Measurements from ENCODE around the gene FIP1L1.

Gene FIP1L1

GRCh38 chr4:53421791-53422190 is 44.4 kb downstream of the FIP1L1 start:
- H3K9me3 ChIP-seq (replicated peaks in 1 of 11) = no peaks in the 10 kb centered on the region
- peaks cover 35 to 81% (median 54%) of the 10 kb centered on the region in 11 experiments; a peak in 21 of 22 replicates for H3K36me3 ChIP-seq
- peaks cover 0 to 22% (median 0%) of the 10 kb centered on the region in 11 experiments; a peak in 5 of 22 replicates for H4K20me1 ChIP-seq
- no peak for TF ChIP-seq Cebpa-rat (IDR thresholded peaks at IDR 0.05)
- H3K4me2 ChIP-seq = no peak overlapping the region
- no peaks in the 10 kb centered on the region for H3K4me1 ChIP-seq
- no peak overlapping the region for H3K27ac ChIP-seq
- H3K9ac ChIP-seq = no peak overlapping the region
- H3K27me3 ChIP-seq = no peaks in the 10 kb centered on the region
- no peak overlapping the region for H3K4me3 ChIP-seq

DNA sequence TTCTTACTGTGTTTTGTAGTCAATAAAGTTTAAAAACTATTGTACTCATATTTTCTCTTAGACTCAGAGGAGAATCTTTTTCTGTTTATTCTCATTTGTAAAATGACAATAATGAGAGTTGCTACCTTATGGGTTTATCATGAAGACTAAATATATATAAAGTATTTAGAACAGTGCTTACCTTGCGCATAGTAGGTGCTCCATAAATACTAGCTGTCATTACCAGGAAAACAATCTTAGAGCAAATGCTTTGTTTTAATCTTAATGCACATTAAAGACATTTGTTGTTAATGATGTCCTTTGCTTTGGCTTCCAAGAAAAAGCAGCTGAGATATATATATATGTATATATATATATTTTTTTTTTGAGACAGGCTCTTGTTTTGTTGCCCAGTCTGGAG is 44.9 kb downstream of the FIP1L1 start:
- H3K4me3 ChIP-seq = no peak overlapping the region
- peaks cover 0 to 22% (median 0%) of the 10 kb centered on the region in 11 experiments; a peak in 5 of 22 replicates for H4K20me1 ChIP-seq
- no peak for TF ChIP-seq Cebpa-rat (IDR thresholded peaks at IDR 0.05)
- no peak overlapping the region for H3K4me2 ChIP-seq
- H3K9ac ChIP-seq = no peak overlapping the region
- H3K9me3 ChIP-seq (replicated peaks in 1 of 11) = no peaks in the 10 kb centered on the region
- no peaks in the 10 kb centered on the region for H3K4me1 ChIP-seq
- peaks cover 40 to 81% (median 54%) of the 10 kb centered on the region in 11 experiments for H3K36me3 ChIP-seq
- H3K27ac ChIP-seq = no peak overlapping the region
- no peaks in the 10 kb centered on the region for H3K27me3 ChIP-seq

DNA sequence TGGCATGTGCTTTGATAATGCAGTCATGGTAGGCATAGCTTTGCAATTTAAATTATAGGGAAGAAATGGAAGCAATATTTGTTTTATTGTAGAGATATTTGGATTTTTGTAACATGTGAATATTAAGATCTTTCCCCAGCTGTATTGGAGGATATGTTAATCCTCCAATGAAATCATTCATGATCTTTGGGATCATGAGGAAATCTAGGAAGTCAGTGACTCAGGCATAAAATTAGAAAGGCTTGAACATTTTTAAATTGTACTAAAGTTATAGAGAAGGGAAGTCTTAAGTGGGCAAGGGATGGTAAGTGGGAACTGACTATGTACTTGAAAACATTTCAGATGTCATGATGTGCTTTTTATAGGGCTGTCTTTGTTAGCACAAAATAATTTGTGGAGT is 46.8 kb downstream of the FIP1L1 start:
- Histone ChIP-seq H3K36me3 (peaks cover 45 to 81% (median 58%) of the 10 kb centered on the region in 11 experiments), H3K4me1 (no peaks in the 10 kb centered on the region), H3K9me3 (replicated peaks in 1 of 11) (no peaks in the 10 kb centered on the region), H4K20me1 (peaks cover 0 to 22% (median 0%) of the 10 kb centered on the region in 11 experiments; a peak in 4 of 22 replicates), H3K27ac (no peak overlapping the region), H3K4me3 (no peak overlapping the region), H3K9ac (no peak overlapping the region), H3K27me3 (no peaks in the 10 kb centered on the region), H3K4me2 (no peak overlapping the region)
- no peak for TF ChIP-seq Cebpa-rat (IDR thresholded peaks at IDR 0.05)

DNA sequence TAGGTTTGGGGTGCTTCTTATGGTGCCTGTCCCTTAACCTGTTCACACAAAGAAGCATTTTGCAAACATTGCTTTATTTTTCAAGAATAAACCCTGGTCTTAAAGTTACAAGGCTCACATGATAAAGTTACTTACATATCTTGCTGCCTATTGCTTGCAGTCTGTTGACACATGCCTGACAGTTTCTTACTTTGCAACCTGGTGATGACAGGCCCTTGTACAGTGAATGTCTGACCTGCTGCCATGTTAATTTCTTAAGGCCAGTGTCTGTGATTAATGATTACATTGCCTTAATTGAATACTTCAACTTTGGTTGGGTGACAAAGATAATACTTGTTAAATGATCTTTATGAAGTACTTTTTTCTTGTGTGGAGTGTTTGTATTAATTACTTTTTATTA is 49.9 kb downstream of the FIP1L1 start:
- peaks cover 56 to 82% (median 72%) of the 10 kb centered on the region in 11 experiments for H3K36me3 ChIP-seq
- no peak for TF ChIP-seq Cebpa-rat (IDR thresholded peaks at IDR 0.05)

GRCh38 chr4:53431052-53431451 is 53.6 kb downstream of the FIP1L1 start:
- Histone ChIP-seq H3K4me1 (peaks cover 0 to 7% (median 0%) of the 10 kb centered on the region in 10 experiments; a peak in 3 of 20 replicates), H3K27me3 (no peaks in the 10 kb centered on the region), H3K4me2 (0 out of 22 replicates have a peak overlapping the region, but pooled peaks of 1 of the 11 experiments have one; percentile 14), H3K9ac (no peak overlapping the region), H4K20me1 (peaks cover 0 to 7% (median 1%) of the 10 kb centered on the region in 11 experiments; a peak in 5 of 22 replicates), H3K27ac (no peak overlapping the region), H3K9me3 (replicated peaks in 1 of 11) (no peaks in the 10 kb centered on the region), H3K4me3 (no peak overlapping the region), H3K36me3 (peaks cover 71 to 98% (median 92%) of the 10 kb centered on the region in 11 experiments)
- TF ChIP-seq Cebpa-rat (IDR thresholded peaks at IDR 0.05) = no peak

More for the DNA sequence above, 49.9 kb downstream of the FIP1L1 start:
- Histone ChIP-seq H3K9ac (no peak overlapping the region), H3K4me2 (no peak overlapping the region), H3K27me3 (no peaks in the 10 kb centered on the region), H3K27ac (no peak overlapping the region), H3K4me1 (peaks cover 0 to 7% (median 0%) of the 10 kb centered on the region in 10 experiments; a peak in 3 of 20 replicates), H3K9me3 (replicated peaks in 1 of 11) (no peaks in the 10 kb centered on the region), H4K20me1 (peaks cover 0 to 16% (median 0%) of the 10 kb centered on the region in 11 experiments; a peak in 4 of 22 replicates), H3K4me3 (no peak overlapping the region)

GRCh38 chr4:53432528-53433424 is 55.3 kb downstream of the FIP1L1 start:
- no peak overlapping the region for H3K9ac ChIP-seq
- no peaks in the 10 kb centered on the region for H3K27me3 ChIP-seq
- H3K4me2 ChIP-seq = no peak overlapping the region
- no peak overlapping the region for H3K4me3 ChIP-seq
- no peak for TF ChIP-seq Cebpa-rat (IDR thresholded peaks at IDR 0.05)
- H3K9me3 ChIP-seq (replicated peaks in 1 of 11) = no peaks in the 10 kb centered on the region
- H3K4me1 ChIP-seq = peaks cover 0 to 7% (median 0%) of the 10 kb centered on the region in 10 experiments; a peak in 3 of 20 replicates
- H4K20me1 ChIP-seq = peaks cover 0 to 12% (median 3%) of the 10 kb centered on the region in 11 experiments; a peak in 4 of 22 replicates
- H3K36me3 ChIP-seq = peaks cover 74 to 98% (median 92%) of the 10 kb centered on the region in 11 experiments
- no peak overlapping the region for H3K27ac ChIP-seq

DNA sequence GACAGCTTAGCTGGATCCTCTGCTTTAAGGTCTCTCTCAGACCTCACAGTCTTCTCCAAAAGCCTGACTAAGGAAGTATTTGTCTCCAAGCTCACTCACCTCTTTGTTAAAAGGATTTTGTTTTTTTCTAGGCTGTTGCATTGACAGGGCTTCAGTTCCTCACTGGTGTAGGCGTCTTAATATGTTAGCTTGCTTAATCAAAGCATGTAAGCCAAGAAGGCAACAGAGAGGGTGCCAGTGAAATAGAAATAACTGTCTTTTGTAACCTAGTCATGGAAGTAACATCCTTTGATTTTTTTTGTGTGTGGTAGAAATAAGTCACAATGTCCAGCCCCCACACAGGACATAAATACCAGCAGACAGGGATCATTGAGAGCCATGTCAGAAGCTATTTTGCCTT is 58.8 kb downstream of the FIP1L1 start:
- no peak overlapping the region for H3K9ac ChIP-seq
- H3K36me3 ChIP-seq = peaks cover 61 to 98% (median 90%) of the 10 kb centered on the region in 11 experiments
- H3K9me3 ChIP-seq (replicated peaks in 1 of 11) = no peaks in the 10 kb centered on the region

GRCh38 chr4:53441564-53441963 is 64.1 kb downstream of the FIP1L1 start:
- H3K9me3 ChIP-seq (replicated peaks in 1 of 11) = no peaks in the 10 kb centered on the region
- H3K4me2 ChIP-seq = no peak overlapping the region
- TF ChIP-seq Cebpa-rat (IDR thresholded peaks at IDR 0.05) = no peak
- no peak overlapping the region for H3K9ac ChIP-seq
- no peaks in the 10 kb centered on the region for H3K27me3 ChIP-seq
- H3K36me3 ChIP-seq = peaks cover 74 to 98% (median 94%) of the 10 kb centered on the region in 11 experiments
- H3K4me1 ChIP-seq = no peaks in the 10 kb centered on the region
- H3K4me3 ChIP-seq = no peak overlapping the region
- peaks cover 0 to 12% (median 0%) of the 10 kb centered on the region in 11 experiments; a peak in 4 of 22 replicates for H4K20me1 ChIP-seq
- no peak overlapping the region for H3K27ac ChIP-seq

More for the DNA sequence above, 58.8 kb downstream of the FIP1L1 start:
- Histone ChIP-seq H3K27me3 (no peaks in the 10 kb centered on the region), H3K27ac (no peak overlapping the region), H4K20me1 (peaks cover 0 to 13% (median 6%) of the 10 kb centered on the region in 11 experiments; a peak in 5 of 22 replicates), H3K4me2 (no peak overlapping the region), H3K4me3 (no peak overlapping the region), H3K4me1 (no peaks in the 10 kb centered on the region)
- no peak for TF ChIP-seq Cebpa-rat (IDR thresholded peaks at IDR 0.05)

GRCh38 chr4:53444954-53445353 is 67.5 kb downstream of the FIP1L1 start:
- no peaks in the 10 kb centered on the region for H3K27me3 ChIP-seq
- H3K36me3 ChIP-seq = peaks cover 60 to 96% (median 86%) of the 10 kb centered on the region in 11 experiments
- TF ChIP-seq Cebpa-rat (IDR thresholded peaks at IDR 0.05) = no peak

More at GRCh38 chr4:53444954-53445353, 67.5 kb downstream of the FIP1L1 start:
- no peak overlapping the region for H3K4me3 ChIP-seq
- no peak overlapping the region for H3K9ac ChIP-seq
- H3K27ac ChIP-seq = no peak overlapping the region
- H3K9me3 ChIP-seq (replicated peaks in 1 of 11) = no peaks in the 10 kb centered on the region
- peaks cover 0 to 11% (median 0%) of the 10 kb centered on the region in 11 experiments; a peak in 3 of 22 replicates for H4K20me1 ChIP-seq
- no peak overlapping the region for H3K4me2 ChIP-seq
- no peaks in the 10 kb centered on the region for H3K4me1 ChIP-seq
